ENCODE results near the gene RBP7. TPM values are rescaled to one million over a fixed set of nuclear protein-coding genes. Genes with fewer than 3 reads are reported as not detected.
A peak's percentile ranks its signal among the peaks of the same experiment; 100 is the strongest.

The RBP7 gene
- total and polyA plus RNA-seq, 2 donors (not counting 3 experiments of a cell fraction or from before 2014, with no cell fraction given), result not detected

DNA sequence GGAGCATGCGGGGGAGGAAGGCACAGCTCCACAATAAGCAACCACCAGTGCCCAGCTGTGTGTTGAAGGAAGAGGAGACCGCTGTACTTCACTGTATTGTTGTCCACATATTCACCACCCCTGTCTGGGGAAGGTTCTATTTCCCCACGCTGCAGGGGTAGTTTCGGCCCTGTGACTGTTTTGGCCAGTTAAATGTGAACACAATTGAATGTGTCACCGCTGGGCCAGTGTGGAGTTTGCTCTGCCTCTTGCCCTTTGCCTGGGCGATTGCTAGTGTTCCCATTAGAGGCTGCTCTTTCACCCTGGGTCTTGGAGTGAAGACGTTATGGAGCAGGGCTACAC is 68.3 kb downstream of the RBP7 start:
- no peaks in the 10 kb centered on the region for H3K36me3 ChIP-seq (ENCODE audit: control insufficient read depth in 2 of 2, extremely low read depth in 1 of 2, insufficient read depth in 2 of 2, low read length in 2 of 2)
- no peaks in the 10 kb centered on the region for H3K9me1 ChIP-seq (replicated peaks; ENCODE audit: control insufficient read depth, extremely low read depth, insufficient read depth, low read length)
- ChIA-PET POLR2A (no interaction called here), CTCF (no interaction called here)
- H4K20me1 ChIP-seq (replicated peaks; ENCODE audit: control insufficient read depth, extremely low read depth, insufficient read depth, low read length), result no peaks in the 10 kb centered on the region
- TF ChIP-seq, protein P1, sequence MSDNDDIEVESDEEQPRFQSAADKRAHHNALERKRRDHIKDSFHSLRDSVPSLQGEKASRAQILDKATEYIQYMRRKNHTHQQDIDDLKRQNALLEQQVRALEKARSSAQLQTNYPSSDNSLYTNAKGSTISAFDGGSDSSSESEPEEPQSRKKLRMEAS (IDR thresholded peaks at IDR 0.05; ENCODE audit: insufficient read depth, insufficient read length), result no peak
- TF ChIP-seq FOS (IDR thresholded peaks at IDR 0.05; ENCODE audit: borderline replicate concordance, insufficient read depth, low read length), result no peak
- TF ChIP-seq EZH2 (IDR thresholded peaks at IDR 0.05; ENCODE audit: borderline replicate concordance, low read depth, low read length, severe bottlenecking), result no peak
- no peak for TF ChIP-seq POLR2AphosphoS5 (IDR thresholded peaks at IDR 0.05; ENCODE audit: insufficient read depth, low read depth, low read length)
- no peak for TF ChIP-seq MYC (IDR thresholded peaks at IDR 0.05; ENCODE audit: low read depth, low read length)
- TF ChIP-seq GATA2 (IDR thresholded peaks at IDR 0.05; ENCODE audit: insufficient read depth, insufficient read length, low read depth, low read length), result no peak
- TF ChIP-seq, protein P2, sequence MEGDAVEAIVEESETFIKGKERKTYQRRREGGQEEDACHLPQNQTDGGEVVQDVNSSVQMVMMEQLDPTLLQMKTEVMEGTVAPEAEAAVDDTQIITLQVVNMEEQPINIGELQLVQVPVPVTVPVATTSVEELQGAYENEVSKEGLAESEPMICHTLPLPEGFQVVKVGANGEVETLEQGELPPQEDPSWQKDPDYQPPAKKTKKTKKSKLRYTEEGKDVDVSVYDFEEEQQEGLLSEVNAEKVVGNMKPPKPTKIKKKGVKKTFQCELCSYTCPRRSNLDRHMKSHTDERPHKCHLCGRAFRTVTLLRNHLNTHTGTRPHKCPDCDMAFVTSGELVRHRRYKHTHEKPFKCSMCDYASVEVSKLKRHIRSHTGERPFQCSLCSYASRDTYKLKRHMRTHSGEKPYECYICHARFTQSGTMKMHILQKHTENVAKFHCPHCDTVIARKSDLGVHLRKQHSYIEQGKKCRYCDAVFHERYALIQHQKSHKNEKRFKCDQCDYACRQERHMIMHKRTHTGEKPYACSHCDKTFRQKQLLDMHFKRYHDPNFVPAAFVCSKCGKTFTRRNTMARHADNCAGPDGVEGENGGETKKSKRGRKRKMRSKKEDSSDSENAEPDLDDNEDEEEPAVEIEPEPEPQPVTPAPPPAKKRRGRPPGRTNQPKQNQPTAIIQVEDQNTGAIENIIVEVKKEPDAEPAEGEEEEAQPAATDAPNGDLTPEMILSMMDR (IDR thresholded peaks at IDR 0.05; ENCODE audit: extremely low read depth in 1 of 2, insufficient read depth in 1 of 2, low read depth in 1 of 2, low read length in 2 of 2), result no peak
- TF ChIP-seq POLR2A (IDR thresholded peaks at IDR 0.05; ENCODE audit: low read depth, low read length), result no peak
- no peak for TF ChIP-seq JUN (IDR thresholded peaks at IDR 0.05; ENCODE audit: borderline replicate concordance, insufficient read depth, insufficient read length, low read depth)
- no peak overlapping the region for H3K4me3 ChIP-seq (replicated peaks in 1 of 3; ENCODE audit: insufficient read depth in 1 of 3, low read depth in 1 of 3, low read length in 3 of 3)
- DNase-seq (ENCODE audit: low read depth, low spot score) (peak; percentile 30), FAIRE-seq (no peak)
- no peak overlapping the region for H2AFZ ChIP-seq (ENCODE audit: low read depth, low read length)
- no peak overlapping the region for H3K9ac ChIP-seq (replicated peaks; ENCODE audit: extremely low read depth, insufficient read depth, low read length)
- peaks cover 26% of the 10 kb centered on the region for H3K4me1 ChIP-seq (ENCODE audit: control insufficient read depth, extremely low read depth, insufficient read depth, low read length)
- dilution Hi-C loops (cut with MboI; ENCODE audit: extremely low pct_ligation_motif_present, low sequenced_read_pairs) (no loop called here), intact Hi-C loops (cut with micrococcal nuclease) (no loop called here)
- H3K79me2 ChIP-seq (ENCODE audit: control insufficient read depth, insufficient read depth, low read length), result peaks cover 24% of the 10 kb centered on the region
- no peaks in the 10 kb centered on the region for H3K9me3 ChIP-seq (replicated peaks; ENCODE audit: control insufficient read depth, insufficient read depth, low read length)
- H3K4me2 ChIP-seq (ENCODE audit: insufficient read depth, low read length), result no peak overlapping the region
- H3K27me3 ChIP-seq (ENCODE audit: control insufficient read depth in 2 of 2, insufficient read depth in 2 of 2, low read length in 2 of 2), result no peaks in the 10 kb centered on the region
- H3K27ac ChIP-seq (ENCODE audit: insufficient read depth, low read depth, low read length), result no peak overlapping the region
- no TSS peak for BruUV-seq (replicated peaks)

Small RNA genes lying within 50 kb of the gene (microRNA-seq; reads per million reads assigned to microRNA genes)
- not detected for gene MIR5697 (ENCODE audit: borderline number of aligned reads, borderline replicate concordance)

Small RNA genes lying within 50 kb of the gene (small RNA-seq; reads per million reads assigned to genes)
- not detected for gene MIR5697 (ENCODE audit: insufficient read depth, insufficient read length, low read depth, low replicate concordance)

Other genes with a start within 250 kb of the RBP7 start
- 130 and 132 TPM in 2 replicates for gene CLSTN1, start 173.3 kb upstream of the RBP7 start, total RNA-seq
- gene CLSTN1, start 173.3 kb upstream of the RBP7 start, polyA plus RNA-seq, result 44.6 and 49.1 TPM in 2 replicates
- gene CTNNBIP1, start 87.0 kb upstream of the RBP7 start, total RNA-seq, result 31.7 and 37.2 TPM in 2 replicates
- gene CTNNBIP1, start 87.0 kb upstream of the RBP7 start, polyA plus RNA-seq, result 23.1 and 26.6 TPM in 2 replicates
- gene LZIC, start 53.8 kb upstream of the RBP7 start, total RNA-seq, result 22.7 and 23.4 TPM in 2 replicates
- 2.9 and 3.7 TPM in 2 replicates for gene LZIC, start 53.8 kb upstream of the RBP7 start, polyA plus RNA-seq
- 7.4 and 9.8 TPM in 2 replicates for gene NMNAT1, start 53.8 kb upstream of the RBP7 start, total RNA-seq
- 4.4 and 4.8 TPM in 2 replicates for gene NMNAT1, start 53.8 kb upstream of the RBP7 start, polyA plus RNA-seq
- gene UBE4B, start 35.7 kb downstream of the RBP7 start, total RNA-seq, result 54.5 and 56.7 TPM in 2 replicates
- 13.3 and 17.8 TPM in 2 replicates for gene UBE4B, start 35.7 kb downstream of the RBP7 start, polyA plus RNA-seq
- gene KIF1B, start 213.3 kb downstream of the RBP7 start, total RNA-seq, result 46.6 and 58.6 TPM in 2 replicates
- 14.8 and 15.5 TPM in 2 replicates for gene KIF1B, start 213.3 kb downstream of the RBP7 start, polyA plus RNA-seq

All from endothelial cell of umbilical vein (primary cell).